Activated gamma-delta T cell (primary cell): ENCODE results near the gene PKM.

Experiments
- DNase-seq: peaks from one replicate; lab custom pipeline; 2025; lab: John Stamatoyannopoulos, UW

PKM gene

DNA sequence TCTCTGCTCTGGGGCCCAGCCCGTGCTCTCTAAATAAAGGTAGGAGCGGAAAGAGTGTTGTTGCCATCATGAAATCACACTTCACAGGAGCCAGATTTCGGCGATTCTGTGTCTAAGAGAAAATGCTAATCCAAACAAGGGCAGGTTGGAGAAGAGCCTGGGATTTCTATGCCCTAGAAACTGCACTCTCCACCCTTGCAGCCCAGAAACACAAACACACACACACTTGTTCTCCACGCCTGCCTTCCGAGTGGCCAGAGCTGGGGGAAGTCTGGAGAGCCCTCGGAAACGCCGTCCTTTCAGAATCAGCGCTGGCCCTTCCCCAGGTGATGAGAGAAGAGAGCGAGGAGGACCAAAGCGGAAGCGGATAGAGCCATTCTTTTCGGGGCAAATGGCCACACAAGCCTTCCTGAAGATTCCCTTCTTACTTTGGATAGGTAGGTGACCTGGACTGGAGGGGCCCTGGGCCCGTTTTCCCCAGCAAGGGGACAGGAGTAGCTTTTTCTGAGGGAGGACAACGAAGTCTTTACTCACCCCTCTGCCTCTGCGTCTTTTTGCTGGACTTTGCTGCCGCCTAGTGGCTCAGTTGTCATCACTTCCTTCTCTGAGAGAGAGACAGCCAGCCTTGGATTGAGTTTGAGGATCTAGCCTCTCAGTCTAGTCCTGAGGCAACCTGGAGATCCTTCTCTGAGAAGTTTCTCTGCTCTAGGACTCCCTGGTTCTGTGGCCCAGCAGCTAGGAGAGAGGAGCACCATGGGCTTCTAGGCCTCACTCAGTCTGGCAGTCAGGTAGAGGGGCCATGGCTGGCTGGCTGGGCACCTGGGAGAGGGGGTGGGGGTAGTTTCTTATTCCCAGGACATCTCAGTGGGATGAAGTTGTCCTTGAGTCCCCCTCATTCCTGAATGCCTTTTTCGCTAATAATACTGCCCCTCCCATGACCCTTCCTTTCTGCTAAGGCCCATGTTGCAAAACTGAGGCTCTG is 75.1 kb downstream of the PKM start:
- no peak for DNase-seq

DNA sequence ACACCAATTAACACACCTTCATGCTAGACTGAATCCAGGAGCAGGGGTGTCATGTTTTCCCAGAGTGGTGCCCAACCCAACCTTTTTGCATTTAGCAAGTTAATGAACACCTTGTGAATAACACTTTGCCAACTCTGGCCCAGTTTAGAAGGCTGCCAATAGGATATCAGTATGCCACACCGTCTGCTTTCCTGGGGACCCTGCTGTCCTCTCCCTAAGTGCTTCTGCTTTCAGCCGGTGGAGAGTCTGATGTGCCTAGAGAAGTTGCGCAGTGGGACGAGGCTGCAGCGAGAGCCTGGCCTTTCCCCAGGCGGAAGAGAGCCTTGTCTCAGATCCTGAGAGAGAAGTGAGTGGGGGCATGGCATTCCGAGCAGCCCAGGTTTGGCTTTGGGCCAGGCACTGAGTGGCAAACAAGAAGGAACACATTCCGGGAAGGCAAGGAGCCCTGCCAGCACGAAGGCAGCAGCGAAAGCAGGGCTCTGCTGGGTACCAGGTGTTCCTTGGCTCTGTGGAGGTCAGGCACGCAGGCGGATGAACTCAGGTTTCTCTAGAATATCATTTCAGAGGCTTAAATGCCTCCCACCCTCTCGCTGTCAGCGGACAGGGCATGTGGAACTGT is 75.9 kb downstream of the PKM start:
- no peak for DNase-seq

DNA sequence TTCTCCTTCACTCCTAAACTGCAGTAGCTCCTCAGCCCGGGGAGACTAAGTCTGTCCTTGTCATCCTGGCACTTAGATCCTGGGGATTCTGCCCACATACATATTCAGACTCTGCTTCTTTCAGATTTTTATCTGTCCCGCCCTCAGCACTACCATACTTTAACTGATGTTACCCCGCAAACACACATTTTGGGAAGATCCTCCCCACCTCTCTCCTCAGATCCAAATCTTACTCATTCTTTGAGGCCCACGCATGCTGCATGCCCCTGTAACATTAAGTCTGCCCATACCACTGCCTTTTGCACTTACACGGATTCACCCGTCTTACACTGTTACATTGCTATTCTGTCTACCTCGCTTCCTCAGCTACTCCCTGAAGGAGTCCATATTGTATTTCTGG is 76.7 kb downstream of the PKM start:
- DNase-seq: no peak

DNA sequence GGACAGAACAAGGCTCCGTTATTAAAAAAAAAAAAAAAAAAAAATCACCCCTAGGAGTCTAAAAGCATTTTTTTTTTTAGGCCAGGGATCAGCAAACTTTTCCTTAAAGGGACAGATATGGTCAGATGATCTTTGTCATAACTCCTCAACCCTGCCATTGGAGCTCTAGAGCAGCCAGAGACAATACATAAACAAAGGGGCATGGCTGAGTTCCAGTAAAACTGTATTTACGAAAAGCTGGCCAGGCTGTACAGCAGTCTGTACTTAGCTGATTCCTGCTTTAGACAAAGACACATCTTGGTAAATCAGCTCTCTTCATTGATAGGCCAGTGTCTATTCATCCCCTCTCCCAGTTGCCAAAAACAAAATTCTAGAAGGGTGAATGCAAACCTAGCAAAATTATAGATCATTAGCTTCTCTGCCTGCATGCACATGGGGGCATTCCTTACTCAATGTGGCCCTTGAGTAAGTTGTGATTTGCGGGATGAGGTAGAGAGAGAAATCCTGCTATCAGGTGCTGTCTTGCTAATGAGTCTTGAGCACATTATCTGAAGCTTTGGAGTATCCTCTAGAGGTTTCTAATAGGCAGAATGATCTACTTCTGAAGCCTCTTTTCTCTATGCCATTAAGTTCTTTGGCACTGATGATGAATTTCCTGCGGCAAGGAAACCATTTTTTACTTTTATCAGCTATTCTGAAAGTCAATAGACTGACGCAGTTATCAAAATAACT is 77.6 kb downstream of the PKM start:
- no peak for DNase-seq
